ENCODE results near the gene REEP3. TPM values are rescaled to one million over a fixed set of nuclear protein-coding genes. Genes with fewer than 3 reads are reported as not detected.

Gene REEP3
- total and polyA plus RNA-seq, 2 of the 4 experiments (the other 2 are of a cell fraction) = 11.7 to 28.9 TPM

DNA sequence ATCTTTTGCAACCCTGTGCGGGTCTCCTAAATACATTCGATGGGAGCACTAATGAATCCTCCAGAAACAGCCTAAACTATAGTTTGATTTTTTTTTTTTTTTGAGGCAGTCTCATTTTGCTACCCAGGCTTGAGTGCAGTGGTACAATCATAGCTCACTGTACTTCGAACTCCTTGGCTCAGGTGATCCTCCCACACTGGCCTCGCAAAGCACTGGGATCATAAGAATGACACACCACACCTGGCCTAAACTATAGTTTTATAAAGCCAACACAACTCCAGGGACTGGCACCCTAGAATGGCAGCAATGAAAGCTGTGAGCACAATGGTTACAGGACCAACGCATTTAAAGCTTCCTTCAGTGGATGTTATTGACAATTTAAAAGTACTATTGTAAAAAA, 41.0 kb upstream of the REEP3 start:
- ChIA-PET POLR2A (ENCODE audit: unreplicated experiment) (no interaction called here), CTCF (no interaction called here)
- WGBS, 2 experiments (ENCODE audit: extremely low coverage in 2 of 2, insufficient read length in 1 of 2) = 100% methylated on average over 1 of the region's 5 CpGs; no CpG with 5 or more reads in 1 of the 2 experiments
- dilution Hi-C loops (cut with HindIII; ENCODE audit: low sequenced_read_pairs, unreplicated experiment) = no loop called here
- no peak for DNase-seq
- H4K91ac ChIP-seq (ENCODE audit: insufficient read depth, low read depth, low read length) = no peak overlapping the region
- TF ChIP-seq BHLHE40 (IDR thresholded peaks at IDR 0.05; ENCODE audit: low read depth, low read length) = no peak
- no peak for TF ChIP-seq POLR2A (IDR thresholded peaks at IDR 0.05; ENCODE audit: low read depth, low read length)
- TF ChIP-seq, protein P1, sequence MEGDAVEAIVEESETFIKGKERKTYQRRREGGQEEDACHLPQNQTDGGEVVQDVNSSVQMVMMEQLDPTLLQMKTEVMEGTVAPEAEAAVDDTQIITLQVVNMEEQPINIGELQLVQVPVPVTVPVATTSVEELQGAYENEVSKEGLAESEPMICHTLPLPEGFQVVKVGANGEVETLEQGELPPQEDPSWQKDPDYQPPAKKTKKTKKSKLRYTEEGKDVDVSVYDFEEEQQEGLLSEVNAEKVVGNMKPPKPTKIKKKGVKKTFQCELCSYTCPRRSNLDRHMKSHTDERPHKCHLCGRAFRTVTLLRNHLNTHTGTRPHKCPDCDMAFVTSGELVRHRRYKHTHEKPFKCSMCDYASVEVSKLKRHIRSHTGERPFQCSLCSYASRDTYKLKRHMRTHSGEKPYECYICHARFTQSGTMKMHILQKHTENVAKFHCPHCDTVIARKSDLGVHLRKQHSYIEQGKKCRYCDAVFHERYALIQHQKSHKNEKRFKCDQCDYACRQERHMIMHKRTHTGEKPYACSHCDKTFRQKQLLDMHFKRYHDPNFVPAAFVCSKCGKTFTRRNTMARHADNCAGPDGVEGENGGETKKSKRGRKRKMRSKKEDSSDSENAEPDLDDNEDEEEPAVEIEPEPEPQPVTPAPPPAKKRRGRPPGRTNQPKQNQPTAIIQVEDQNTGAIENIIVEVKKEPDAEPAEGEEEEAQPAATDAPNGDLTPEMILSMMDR (conservative IDR thresholded peaks at IDR 0.05; ENCODE audit: low read depth, low read length) = no peak
- no peak for TF ChIP-seq RAD21 (IDR thresholded peaks at IDR 0.05; ENCODE audit: low read length)
- TF ChIP-seq MXI1 (IDR thresholded peaks at IDR 0.05; ENCODE audit: borderline replicate concordance, low read depth, low read length) = no peak
- TF ChIP-seq MAZ (IDR thresholded peaks at IDR 0.05; ENCODE audit: borderline replicate concordance, low read depth, low read length) = no peak
- no peak for TF ChIP-seq RCOR1 (IDR thresholded peaks at IDR 0.05; ENCODE audit: insufficient replicate concordance, low read length)
- TF ChIP-seq MAFK (IDR thresholded peaks at IDR 0.05; ENCODE audit: low read depth, low read length) = no peak
- TF ChIP-seq, protein P2, sequence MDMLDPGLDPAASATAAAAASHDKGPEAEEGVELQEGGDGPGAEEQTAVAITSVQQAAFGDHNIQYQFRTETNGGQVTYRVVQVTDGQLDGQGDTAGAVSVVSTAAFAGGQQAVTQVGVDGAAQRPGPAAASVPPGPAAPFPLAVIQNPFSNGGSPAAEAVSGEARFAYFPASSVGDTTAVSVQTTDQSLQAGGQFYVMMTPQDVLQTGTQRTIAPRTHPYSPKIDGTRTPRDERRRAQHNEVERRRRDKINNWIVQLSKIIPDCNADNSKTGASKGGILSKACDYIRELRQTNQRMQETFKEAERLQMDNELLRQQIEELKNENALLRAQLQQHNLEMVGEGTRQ (IDR thresholded peaks at IDR 0.05; ENCODE audit: low read depth, low read length) = no peak
- TF ChIP-seq, protein P3, sequence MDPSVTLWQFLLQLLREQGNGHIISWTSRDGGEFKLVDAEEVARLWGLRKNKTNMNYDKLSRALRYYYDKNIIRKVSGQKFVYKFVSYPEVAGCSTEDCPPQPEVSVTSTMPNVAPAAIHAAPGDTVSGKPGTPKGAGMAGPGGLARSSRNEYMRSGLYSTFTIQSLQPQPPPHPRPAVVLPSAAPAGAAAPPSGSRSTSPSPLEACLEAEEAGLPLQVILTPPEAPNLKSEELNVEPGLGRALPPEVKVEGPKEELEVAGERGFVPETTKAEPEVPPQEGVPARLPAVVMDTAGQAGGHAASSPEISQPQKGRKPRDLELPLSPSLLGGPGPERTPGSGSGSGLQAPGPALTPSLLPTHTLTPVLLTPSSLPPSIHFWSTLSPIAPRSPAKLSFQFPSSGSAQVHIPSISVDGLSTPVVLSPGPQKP (IDR thresholded peaks at IDR 0.05; ENCODE audit: borderline replicate concordance, low read depth, low read length) = no peak
- TF ChIP-seq CEBPB (IDR thresholded peaks at IDR 0.05; ENCODE audit: low read depth, low read length) = no peak
- TF ChIP-seq CHD1 (IDR thresholded peaks at IDR 0.05; ENCODE audit: low read depth, low read length) = no peak
- no peak for TF ChIP-seq NFE2L2 (IDR thresholded peaks at IDR 0.05; ENCODE audit: low read depth, low read length)
- TF ChIP-seq FOS (IDR thresholded peaks at IDR 0.05; ENCODE audit: low read depth, low read length) = no peak
- no peak for TF ChIP-seq SMC3 (IDR thresholded peaks at IDR 0.05; ENCODE audit: low read depth, low read length)
- TF ChIP-seq RFX5 (IDR thresholded peaks at IDR 0.05; ENCODE audit: low read depth, low read length) = no peak
- intact Hi-C loops (cut with micrococcal nuclease) = no loop called here
- H3K4me1 ChIP-seq (ENCODE audit: control insufficient read depth, insufficient read depth, low read length) = no peaks in the 10 kb centered on the region; the same call in 1 of the 2 replicates
- no peaks in the 10 kb centered on the region for H3K27me3 ChIP-seq (ENCODE audit: control insufficient read depth, insufficient read depth, low read length)
- H4K5ac ChIP-seq (ENCODE audit: low read depth, low read length) = no peak overlapping the region
- H2AK9ac ChIP-seq (replicated peaks; ENCODE audit: low read depth, low read length, poor library complexity) = no peak overlapping the region
- no peak overlapping the region for H3K56ac ChIP-seq (ENCODE audit: extremely low read depth, insufficient read depth, low read length)
- H3K4me3 ChIP-seq (ENCODE audit: insufficient read depth, low read depth, low read length) = no peak overlapping the region
- H4K20me1 ChIP-seq (ENCODE audit: insufficient read depth, low read length) = peaks cover 35% of the 10 kb centered on the region; the same call in 1 of the 2 replicates
- peaks cover 43 to 49% of the 10 kb centered on the region in 2 experiments for H3K79me1 ChIP-seq (ENCODE audit: low read depth in 1 of 2, low read length in 2 of 2)
- in situ Hi-C loops (cut with MboI; ENCODE audit: low sequenced_read_pairs) = no loop called here
- H3K4me2 ChIP-seq (ENCODE audit: low read depth, low read length) = no peak overlapping the region
- no peak for ATAC-seq (ENCODE audit: low read depth)
- H2BK5ac ChIP-seq (ENCODE audit: low read depth, low read length, poor library complexity, severe bottlenecking) = no peak overlapping the region
- H2BK120ac ChIP-seq (ENCODE audit: low read depth, low read length) = no peak overlapping the region
- H3K27ac ChIP-seq (ENCODE audit: insufficient read depth, low read length) = no peak overlapping the region
- no peak overlapping the region for H3K23ac ChIP-seq (ENCODE audit: low read depth, low read length)
- H3K9me3 ChIP-seq (ENCODE audit: control insufficient read depth, insufficient read depth, low read length) = no peaks in the 10 kb centered on the region
- no peak overlapping the region for H2AFZ ChIP-seq (replicated peaks; ENCODE audit: low read length, poor library complexity)
- no peak overlapping the region for H2BK15ac ChIP-seq (ENCODE audit: low read depth, low read length)
- no peak overlapping the region for H3K9ac ChIP-seq (ENCODE audit: low read depth, low read length)
- H2BK20ac ChIP-seq (ENCODE audit: low read depth, low read length) = no peak overlapping the region
- H4K8ac ChIP-seq (ENCODE audit: low read depth in 2 of 2, low read length in 2 of 2) = no peak overlapping the region
- H3K9me1 ChIP-seq (ENCODE audit: insufficient read depth, low read length) = peaks cover 14% of the 10 kb centered on the region; the same call in 1 of the 2 replicates
- 0 out of 2 replicates have a peak overlapping the region, but pooled peaks have one; percentile 48 for H2AK5ac ChIP-seq (ENCODE audit: low read depth, low read length)
- no TSS peak for BruUV-seq (replicated peaks)
- H3K36me3 ChIP-seq (ENCODE audit: control insufficient read depth, insufficient read depth, low read length) = 0 out of 2 replicates have a peak, but pooled peaks cover 1% of the 10 kb centered on the region
- H3K18ac ChIP-seq (ENCODE audit: low read depth, low read length) = no peak overlapping the region
- H3K4ac ChIP-seq (ENCODE audit: low read depth, low read length) = no peak overlapping the region
- H3K14ac ChIP-seq (replicated peaks; ENCODE audit: low read depth, low read length) = no peak overlapping the region

All from IMR-90 (cell line).